ENCODE measurements around the gene ISG20L2. TPM values are rescaled to one million over a fixed set of nuclear protein-coding genes. Genes with fewer than 3 reads are reported as not detected.

ISG20L2 gene
- total RNA-seq, 1 experiment from 2014 or later: 14.2 TPM

Other genes starting within 250 kb of the ISG20L2 start
- 21.9 and 23.2 TPM in 2 replicates for gene MEF2D, start 228.0 kb downstream of the ISG20L2 start, total RNA-seq (2014; rRNA removed)
- gene IQGAP3, start 156.2 kb downstream of the ISG20L2 start, total RNA-seq (2014; rRNA removed): 45.6 and 48.0 TPM in 2 replicates
- gene TTC24, start 149.0 kb downstream of the ISG20L2 start, total RNA-seq (2014; rRNA removed): not detected in 2 replicates
- gene NAXE, start 137.0 kb downstream of the ISG20L2 start, total RNA-seq (2014; rRNA removed): 74.9 and 101 TPM in 2 replicates
- gene GPATCH4, start 127.3 kb downstream of the ISG20L2 start, total RNA-seq (2014; rRNA removed): 24.1 and 26.0 TPM in 2 replicates
- not detected in 2 replicates for gene HAPLN2, start 109.4 kb downstream of the ISG20L2 start, total RNA-seq (2014; rRNA removed)
- not detected in 2 replicates for gene BCAN, start 86.6 kb downstream of the ISG20L2 start, total RNA-seq (2014; rRNA removed)
- 470 and 483 TPM in 2 replicates for gene NES, start 51.4 kb downstream of the ISG20L2 start, total RNA-seq (2014; rRNA removed)
- gene CRABP2, start 23.2 kb downstream of the ISG20L2 start, total RNA-seq (2014; rRNA removed): 1.5 and 2.2 TPM in 2 replicates
- 10.0 and 11.2 TPM in 2 replicates for gene METTL25B, start 297 bp downstream of the ISG20L2 start, total RNA-seq (2014; rRNA removed)
- 80.4 and 86.1 TPM in 2 replicates for gene MRPL24, start 12.3 kb upstream of the ISG20L2 start, total RNA-seq (2014; rRNA removed)
- gene HDGF, start 22.9 kb upstream of the ISG20L2 start, total RNA-seq (2014; rRNA removed): 327 and 339 TPM in 2 replicates
- gene PRCC, start 38.8 kb upstream of the ISG20L2 start, total RNA-seq (2014; rRNA removed): 36.8 and 44.4 TPM in 2 replicates
- gene SH2D2A, start 88.1 kb upstream of the ISG20L2 start, total RNA-seq (2014; rRNA removed): not detected in 2 replicates
- gene INSRR, start 130.4 kb upstream of the ISG20L2 start, total RNA-seq (2014; rRNA removed): not detected in 2 replicates
- 0.19 TPM in 1 of 2 replicates, not detected in the other for gene NTRK1, start 132.1 kb upstream of the ISG20L2 start, total RNA-seq (2014; rRNA removed)
- gene PEAR1, start 165.0 kb upstream of the ISG20L2 start, total RNA-seq (2014; rRNA removed): 0.19 and 0.23 TPM in 2 replicates
- not detected in 2 replicates for gene LRRC71, start 191.9 kb upstream of the ISG20L2 start, total RNA-seq (2014; rRNA removed)